HG02973 (cell line): ENCODE results near the gene LONP2.

Experiments
- ATAC-seq: cut with Tn5 transposase; IDR thresholded peaks from one replicate; pipeline ENCODE4 v1.9.1; 2021; ENCODE audit warnings: moderate library complexity; ENCODE audit not compliant: unreplicated experiment

LONP2 gene

GRCh38 chr16:48244080-48244862 lies at the start of gene LONP2:
Gene LONP2 (plus strand): TSS chr16:48244300. CDS start chr16:48244389, 89 bp downstream.
- peak; percentile 96 for ATAC-seq

- ATAC-seq = no peak
Measured at GRCh38 chr16:48194828-48195556, 49.1 kb upstream of the LONP2 start.

- ATAC-seq = no peak
Measured at GRCh38 chr16:48197294-48197693, 46.8 kb upstream of the LONP2 start.

GRCh38 chr16:48201515-48202201 lies 42.4 kb upstream of the LONP2 start:
- no peak for ATAC-seq

- no peak for ATAC-seq
Measured at GRCh38 chr16:48203974-48204824, 39.9 kb upstream of the LONP2 start.

GRCh38 chr16:48204825-48205151 lies 39.3 kb upstream of the LONP2 start:
- no peak for ATAC-seq

- no peak for ATAC-seq
Measured at GRCh38 chr16:48206594-48207242, 37.4 kb upstream of the LONP2 start.

GRCh38 chr16:48210747-48211146 lies 33.4 kb upstream of the LONP2 start:
- ATAC-seq = no peak

- ATAC-seq = no peak
Measured at GRCh38 chr16:48212033-48212432, 32.1 kb upstream of the LONP2 start.

GRCh38 chr16:48215738-48216137 lies 28.4 kb upstream of the LONP2 start:
- ATAC-seq = no peak

GRCh38 chr16:48217708-48218107 lies 26.4 kb upstream of the LONP2 start:
- no peak for ATAC-seq

- no peak for ATAC-seq
Measured at GRCh38 chr16:48218473-48218872, 25.6 kb upstream of the LONP2 start.

- ATAC-seq = no peak
Measured at GRCh38 chr16:48220891-48221290, 23.2 kb upstream of the LONP2 start.

GRCh38 chr16:48223490-48223889 lies 20.6 kb upstream of the LONP2 start:
- ATAC-seq = no peak

GRCh38 chr16:48225456-48225855 lies 18.6 kb upstream of the LONP2 start:
- no peak for ATAC-seq

- peak; percentile 66 for ATAC-seq
Measured at GRCh38 chr16:48231727-48232492, 12.2 kb upstream of the LONP2 start.

GRCh38 chr16:48232493-48233040 lies 11.5 kb upstream of the LONP2 start:
- no peak for ATAC-seq

GRCh38 chr16:48234630-48235029 lies 9.5 kb upstream of the LONP2 start:
- no peak for ATAC-seq

GRCh38 chr16:48235058-48235555 lies 9.0 kb upstream of the LONP2 start:
- no peak for ATAC-seq
